IPS DF 4.7 (cell line): ENCODE measurements around the gene C9.
"Not testable (repeated sequence)": the region's sequence is repeated elsewhere in the genome, so short reads cannot be mapped to it uniquely, and the experiment has no call there.

ENCODE experiments used
- DNase-seq: peaks from one replicate; pipeline ENCODE4 v3.0.0-alpha.2; 2013; ENCODE audit warnings: low spot score; ENCODE audit errors: extremely low read depth

C9 gene

GRCh38 chr5:39373791-39374190, 9.5 kb upstream of the C9 start:
- DNase-seq: no peak

DNA sequence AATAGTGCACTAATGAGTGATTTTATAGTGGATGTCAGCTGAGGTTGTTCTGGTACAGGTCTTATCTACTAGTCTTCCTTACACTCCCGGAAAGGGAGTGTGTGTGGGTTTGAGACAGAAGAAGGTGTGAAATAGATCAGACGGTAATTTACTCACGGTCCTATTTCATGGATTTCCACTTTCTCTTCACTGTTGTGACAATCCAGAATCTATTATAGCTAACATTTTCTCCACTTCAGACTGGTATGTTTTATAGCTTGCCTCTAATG, 7.0 kb upstream of the C9 start:
- no peak for DNase-seq

DNA sequence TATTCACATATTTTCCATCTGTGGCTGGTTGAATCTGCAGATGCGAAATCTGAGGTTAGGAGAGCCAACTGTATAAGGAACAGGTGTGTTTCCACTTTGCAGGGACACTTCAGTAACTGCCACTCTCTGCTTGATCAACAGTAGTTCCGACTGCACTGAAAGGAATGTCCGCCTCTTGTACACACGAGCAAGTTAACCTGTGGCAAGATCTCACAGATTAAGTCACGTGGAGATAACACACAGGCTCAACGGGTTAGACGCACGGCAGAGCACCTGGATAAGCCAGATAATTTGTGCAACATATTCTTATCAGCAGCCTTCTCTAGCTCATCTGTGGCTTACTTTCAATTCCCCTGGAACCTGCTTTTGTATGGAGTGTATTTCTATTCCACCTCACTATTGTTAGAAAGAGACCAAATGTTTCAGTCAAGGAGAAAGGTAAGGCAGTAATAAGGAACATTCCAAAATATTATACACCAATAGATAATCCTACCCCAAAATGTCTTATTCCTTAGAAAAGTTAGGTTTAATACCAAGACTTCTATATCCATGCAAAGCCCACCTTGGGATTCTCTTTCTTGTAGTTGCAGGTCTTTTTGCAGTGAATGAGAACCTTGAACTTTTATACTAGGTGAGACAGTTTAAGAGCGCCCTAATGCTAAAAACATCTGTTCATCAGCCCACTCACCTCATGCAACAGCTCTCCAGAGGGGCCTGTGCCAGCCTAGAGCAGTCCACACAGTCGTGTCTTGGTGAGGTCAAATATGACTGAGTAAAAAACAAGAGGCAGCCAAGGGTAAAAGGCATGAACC, 6.5 kb upstream of the C9 start:
- no peak for DNase-seq

GRCh38 chr5:39369123-39369815, 5.0 kb upstream of the C9 start:
- no peak for DNase-seq

- DNase-seq: no peak
Observed at GRCh38 chr5:39368116-39368515, 3.8 kb upstream of the C9 start.

GRCh38 chr5:39367711-39368110, 3.4 kb upstream of the C9 start:
- no peak for DNase-seq

- no peak for DNase-seq
Observed at GRCh38 chr5:39363217-39363616, 1.1 kb downstream of the C9 start.

- no peak for DNase-seq
Observed at GRCh38 chr5:39362646-39363045, 1.6 kb downstream of the C9 start.

GRCh38 chr5:39361306-39361705, 3.0 kb downstream of the C9 start:
- no peak for DNase-seq

DNA sequence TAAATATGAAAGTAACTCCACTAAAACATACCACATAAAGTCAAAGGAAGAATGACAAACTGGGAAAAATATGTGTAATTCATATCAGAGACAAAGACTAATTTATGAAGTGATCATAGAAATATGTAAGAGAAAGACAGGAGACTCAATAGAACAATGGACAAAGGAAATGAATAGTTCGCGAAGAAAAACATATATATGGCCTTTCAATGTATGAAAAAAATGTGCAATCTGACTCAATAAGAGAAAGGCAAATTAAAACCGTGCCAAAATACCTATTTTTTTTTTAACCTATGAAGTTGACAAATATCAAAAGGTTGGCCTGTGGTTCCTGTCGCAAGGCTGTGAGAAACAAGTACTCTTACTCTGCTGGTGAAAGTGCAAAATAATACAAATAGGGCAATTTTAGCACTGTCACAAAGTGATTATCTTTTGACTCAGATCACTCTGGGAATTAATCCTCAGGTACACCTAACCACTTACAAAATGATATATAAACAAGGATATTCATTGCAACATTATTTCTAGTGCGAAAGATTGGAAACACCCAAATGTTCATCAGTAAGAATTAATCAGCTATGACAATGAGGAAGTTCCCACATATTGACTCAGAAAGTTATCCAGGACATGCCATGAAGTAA, 3.7 kb downstream of the C9 start:
- no peak for DNase-seq

DNA sequence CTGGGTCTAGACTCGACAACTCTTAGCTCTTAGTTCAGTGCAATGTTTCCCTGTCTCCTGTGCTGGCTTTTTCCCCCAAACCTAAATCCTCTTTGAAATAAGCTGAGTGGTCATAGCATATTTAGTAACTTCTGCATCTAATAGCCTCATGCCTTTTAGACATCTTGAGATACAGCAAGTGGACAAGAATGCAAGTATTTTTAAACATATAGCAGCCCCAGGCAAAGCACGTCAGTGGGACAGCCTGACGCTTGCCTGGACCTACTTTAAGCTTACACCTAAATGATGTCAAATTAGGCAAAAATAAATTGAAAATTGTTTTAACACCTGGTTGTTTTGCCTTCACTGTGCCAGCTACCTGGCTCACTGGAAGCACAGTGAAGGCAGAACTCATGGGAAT, 8.0 kb downstream of the C9 start:
- DNase-seq: no peak

DNA sequence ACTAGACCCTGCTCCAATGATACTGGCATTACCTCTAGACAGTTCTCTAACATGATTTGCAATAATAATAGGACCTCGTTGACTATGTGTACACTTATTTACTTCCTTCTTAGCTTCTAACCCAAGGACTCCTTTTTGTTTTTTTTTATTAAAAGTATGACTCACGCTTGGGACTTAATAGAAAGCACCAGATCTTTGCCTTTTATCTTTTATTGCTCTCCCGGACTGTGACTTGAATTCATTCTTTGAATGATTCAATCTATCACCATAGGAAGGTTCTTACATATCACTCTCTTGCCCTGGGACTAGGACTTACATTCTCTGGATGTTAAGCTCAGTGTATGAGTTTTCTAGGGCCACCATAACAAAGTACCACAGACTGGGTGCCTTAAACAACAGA, 9.0 kb downstream of the C9 start:
- no peak for DNase-seq

- DNase-seq: no peak
Observed at GRCh38 chr5:39353717-39354399, 10.4 kb downstream of the C9 start.

DNA sequence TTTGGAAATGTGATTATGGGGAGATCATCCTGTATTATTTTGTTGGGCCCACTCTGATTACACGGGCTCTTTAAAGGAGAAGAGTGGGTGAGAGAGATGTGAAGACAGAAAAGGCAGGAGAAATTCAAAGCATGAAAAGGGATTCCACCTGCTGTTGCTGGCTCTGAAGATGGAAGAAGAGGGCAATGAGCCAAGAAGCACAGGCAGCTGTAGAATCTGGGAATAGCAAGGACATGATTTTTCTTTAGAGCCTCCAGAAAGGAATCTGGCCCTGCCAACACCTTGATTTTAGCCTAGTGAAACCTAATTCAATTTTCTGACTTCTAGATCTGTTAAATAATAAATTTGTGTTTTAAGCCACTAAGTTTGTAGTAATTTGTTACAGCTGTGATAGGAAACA, 11.3 kb downstream of the C9 start:
- no peak for DNase-seq

- DNase-seq: no peak
Observed at GRCh38 chr5:39352170-39352569, 12.1 kb downstream of the C9 start.

GRCh38 chr5:39349484-39349883, 14.8 kb downstream of the C9 start:
- no peak for DNase-seq

GRCh38 chr5:39342460-39342859, 21.8 kb downstream of the C9 start:
- DNase-seq: no peak

DNA sequence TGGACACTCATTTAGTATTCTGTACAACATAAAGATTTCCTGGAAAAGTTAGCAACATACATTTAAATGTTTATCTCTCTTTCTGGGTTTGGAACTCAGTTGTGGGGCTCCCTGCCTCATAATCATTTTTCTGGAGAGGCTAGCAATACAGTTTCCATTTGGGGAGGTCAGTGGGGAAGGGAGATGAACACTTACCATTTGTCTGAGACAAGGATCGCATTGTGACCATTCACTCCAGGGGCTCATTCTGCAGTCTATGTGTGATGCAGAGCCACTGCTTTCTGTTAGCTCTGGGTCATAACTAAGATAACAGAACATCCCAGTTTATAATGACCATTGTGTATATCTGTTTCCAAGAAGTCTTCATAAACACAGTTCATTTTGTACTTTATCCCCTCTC, 22.4 kb downstream of the C9 start:
- DNase-seq: no peak

- DNase-seq: no peak
Observed at GRCh38 chr5:39340506-39340905, 23.8 kb downstream of the C9 start.

DNA sequence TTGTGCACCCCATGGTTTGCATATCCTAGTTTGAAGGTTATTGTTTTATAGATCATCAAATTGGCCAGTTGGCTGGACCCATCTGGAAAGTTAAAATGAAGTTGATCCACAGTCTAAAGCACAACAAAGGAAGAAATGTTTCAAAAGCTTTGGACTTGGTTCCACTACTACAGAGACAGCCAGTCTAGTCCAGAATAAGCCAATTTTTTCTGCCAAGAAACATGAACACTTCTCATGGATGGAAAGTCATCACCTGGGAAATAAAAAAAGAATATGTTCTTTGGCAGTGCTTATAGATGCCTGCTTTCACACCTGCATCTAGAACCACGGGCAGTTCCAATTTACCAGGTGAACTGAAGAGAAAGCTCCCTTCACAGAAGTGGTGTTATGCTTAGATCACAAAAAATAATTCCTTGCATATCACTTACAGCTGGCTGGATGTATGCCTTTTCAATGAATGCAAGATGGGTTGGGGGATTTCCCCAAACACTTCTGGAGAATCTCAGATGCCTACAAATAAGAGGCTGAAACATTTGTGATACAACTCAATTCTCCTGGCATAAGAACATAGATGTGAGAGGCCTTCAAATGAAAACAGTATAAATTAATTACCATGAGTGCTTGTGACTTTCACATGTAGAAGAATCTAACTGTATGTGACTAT, 26.9 kb downstream of the C9 start:
- no peak for DNase-seq

- not testable (repeated sequence) for DNase-seq
Observed at GRCh38 chr5:39334296-39334695, 30.0 kb downstream of the C9 start.

- no peak for DNase-seq
Observed at GRCh38 chr5:39333104-39333503, 31.2 kb downstream of the C9 start.
